MM.1S (cell line): ENCODE measurements around the gene NFILZ.

Experiments used
- DNase-seq: peaks from one replicate; pipeline ENCODE4 v3.0.0-alpha.2; 2015
- H2AFZ ChIP-seq: fragments of 300-600 bp; sonication (generic); 2 replicates; pipeline ENCODE4 v1.6.0; 2016; ENCODE audit warnings: antibody characterized with exemption, low read length
- H3F3A ChIP-seq: fragments of 300-600 bp; sonication (generic); 2 replicates; pipeline ENCODE4 v1.6.1; 2016; ENCODE audit warnings: mild to moderate bottlenecking, antibody characterized with exemption, low read length, moderate library complexity, mixed read lengths; ENCODE audit not compliant: insufficient read depth
- H3K27ac ChIP-seq: fragments of 300-600 bp; sonication (generic); 2 replicates; pipeline ENCODE4 v1.5.1; 2016; ENCODE audit warnings: mild to moderate bottlenecking, low read length
- H3K27me3 ChIP-seq: fragments of 300-600 bp; sonication (generic); replicated peaks from 2 replicates; pipeline ENCODE4 v1.6.0; 2016; ENCODE audit warnings: low read length; ENCODE audit not compliant: insufficient read depth
- H3K36me3 ChIP-seq: fragments of 300-600 bp; sonication (generic); replicated peaks from 2 replicates; pipeline ENCODE4 v1.6.1; 2016; ENCODE audit warnings: mild to moderate bottlenecking, low read length, mixed read lengths; ENCODE audit not compliant: insufficient read depth
- H3K4me1 ChIP-seq: fragments of 300-600 bp; sonication (generic); 2 replicates; pipeline ENCODE4 v1.6.1; 2016; ENCODE audit warnings: low read length, mixed read lengths
- H3K4me2 ChIP-seq: fragments of 300-600 bp; sonication (generic); 2 replicates; pipeline ENCODE4 v1.6.0; 2016; ENCODE audit warnings: low read depth, low read length
- H3K4me3 ChIP-seq: fragments of 300-600 bp; sonication (generic); 2 replicates; pipeline ENCODE4 v1.5.1; 2016; ENCODE audit warnings: low read length, mixed read lengths
- H3K79me2 ChIP-seq: fragments of 300-600 bp; sonication (generic); 2 replicates; pipeline ENCODE4 v1.6.1; 2016; ENCODE audit warnings: mixed run types, low read length, mixed read lengths
- H3K9ac ChIP-seq: fragments of 300-600 bp; sonication (generic); 2 replicates; pipeline ENCODE4 v1.6.1; 2016; ENCODE audit warnings: low read length, mixed read lengths
- H3K9me2 ChIP-seq: fragments of 300-600 bp; sonication (generic); replicated peaks from 2 replicates; pipeline ENCODE4 v1.6.1; 2016; ENCODE audit warnings: mild to moderate bottlenecking, low read length, mixed read lengths; ENCODE audit not compliant: insufficient read depth
- H3K9me3 ChIP-seq: fragments of 300-600 bp; sonication (generic); replicated peaks from 2 replicates; pipeline ENCODE4 v1.6.1; 2016; ENCODE audit warnings: mild to moderate bottlenecking, low read length, mixed read lengths; ENCODE audit not compliant: insufficient read depth
- H4K20me1 ChIP-seq: fragments of 300-600 bp; sonication (generic); 2 replicates; pipeline ENCODE4 v1.6.1; 2016; ENCODE audit warnings: mild to moderate bottlenecking, low read length, moderate library complexity, mixed read lengths; ENCODE audit not compliant: insufficient read depth
- CTCF ChIP-seq: fragments of 300-600 bp; sonication (generic); IDR thresholded peaks from 2 replicates; pipeline ENCODE4 v1.5.1; 2016; ENCODE audit warnings: antibody characterized with exemption, low read length, mixed read lengths
- EZH2 ChIP-seq: fragments of 300-600 bp; sonication (generic); optimal IDR thresholded peaks from 2 replicates; pipeline ENCODE3; 2017; ENCODE audit warnings: low read depth, mild to moderate bottlenecking, antibody characterized with exemption, low read length, mixed read lengths
- EZH2phosphoT487 ChIP-seq: fragments of 300-600 bp; sonication (generic); IDR thresholded peaks from 2 replicates; pipeline ENCODE4 v1.6.1; 2018; ENCODE audit warnings: antibody characterized with exemption, low read length

The NFILZ gene

DNA sequence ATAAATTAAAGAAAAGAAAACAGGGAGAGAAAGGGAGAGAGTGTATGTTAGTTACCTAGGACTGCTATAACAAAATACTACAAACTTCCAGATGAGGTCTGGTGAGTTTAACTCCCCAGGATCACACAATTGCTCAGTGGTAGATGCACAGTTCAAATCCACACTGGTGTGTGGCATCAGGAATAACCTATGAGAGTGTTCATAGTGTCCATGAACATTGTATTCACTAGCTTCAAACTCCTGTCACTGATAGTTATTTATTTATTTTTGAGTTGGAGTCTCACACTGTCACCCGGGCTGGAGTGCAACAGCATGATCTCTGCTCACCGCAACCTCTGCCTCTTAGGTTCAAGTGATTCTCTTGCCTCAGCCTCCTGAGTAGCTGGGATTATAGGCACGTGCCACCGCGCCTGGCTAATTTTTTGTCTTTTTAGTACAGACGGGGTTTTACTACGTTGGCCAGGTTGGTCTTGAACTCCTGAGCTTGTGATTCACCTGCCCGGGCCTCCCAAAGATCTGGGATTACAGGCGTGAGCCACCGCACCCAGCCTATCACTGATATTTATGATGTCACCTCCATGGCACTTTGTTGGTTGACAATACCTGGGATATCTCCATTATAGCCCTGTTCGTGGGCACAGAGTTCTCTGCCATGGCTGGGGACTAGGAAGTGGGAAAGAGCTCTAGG lies at the start of gene NFILZ:
NFILZ (plus strand) TSS at position 638 of the 688 bp plus-strand sequence. CDS start 46,133 bp downstream, outside the sequence.
- Histone ChIP-seq H3K27ac (no peak within 1 kb of the TSS), H3K9ac (no peak within 1 kb of the TSS)

DNA sequence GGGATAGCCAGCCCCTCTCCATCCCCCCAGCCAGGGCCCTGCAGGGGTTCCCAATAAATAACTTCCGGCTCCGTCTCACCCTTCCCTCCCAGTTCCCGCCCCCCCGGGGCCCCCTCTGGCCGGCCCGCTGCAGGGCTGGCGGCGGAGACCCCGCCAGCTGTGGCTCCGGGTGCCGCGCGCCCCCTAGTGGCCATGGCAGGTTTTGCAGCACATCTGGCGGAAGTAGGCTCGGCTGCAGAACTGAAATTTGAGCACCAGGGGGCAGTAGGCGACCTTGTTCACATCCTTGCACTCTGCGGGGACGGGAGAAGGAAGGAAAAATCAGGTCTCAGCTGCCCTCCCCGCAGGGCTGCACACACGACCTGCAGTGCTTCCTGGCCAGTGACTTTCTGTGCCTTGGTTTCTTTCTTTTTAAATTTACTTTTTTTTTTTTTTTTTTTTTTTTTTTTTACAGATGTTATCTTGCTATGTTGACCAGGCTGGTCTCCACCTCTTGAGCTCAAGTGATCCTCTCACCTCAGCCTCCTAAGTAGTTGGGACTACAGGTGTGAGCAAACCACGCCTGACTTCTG lies 49.6 kb upstream of the NFILZ start:
- peak overlapping the region; percentile 14; the same call in 1 of the 2 replicates for H3K4me3 ChIP-seq
- no peaks in the 10 kb centered on the region for H4K20me1 ChIP-seq
- H3F3A ChIP-seq: no peaks in the 10 kb centered on the region
- TF ChIP-seq CTCF (peak; percentile 100), EZH2phosphoT487 (no peak)
- H3K4me1 ChIP-seq: peaks cover under 1% of the 10 kb centered on the region; the same call in 1 of the 2 replicates
- H3K9me3 ChIP-seq: no peaks in the 10 kb centered on the region
- peak overlapping the region; percentile 61 for H3K4me2 ChIP-seq
- no peak overlapping the region for H3K27ac ChIP-seq
- no peak overlapping the region for H3K9ac ChIP-seq
- H3K9me2 ChIP-seq: no peaks in the 10 kb centered on the region
- peak; percentile 75 for DNase-seq
- no peaks in the 10 kb centered on the region for H3K36me3 ChIP-seq
- peaks cover 61% of the 10 kb centered on the region for H3K27me3 ChIP-seq
- H3K79me2 ChIP-seq: no peaks in the 10 kb centered on the region
- H2AFZ ChIP-seq: peak overlapping the region; percentile 62

More for the DNA sequence above, at the start of gene NFILZ:
- H3K27me3 ChIP-seq: peaks cover 33% of the 10 kb centered on the region
- H3K4me3 ChIP-seq: no peak within 1 kb of the TSS
- H3K36me3 ChIP-seq: no peaks in the 10 kb centered on the region
- H2AFZ ChIP-seq: no peak within 1 kb of the TSS
- H3K4me1 ChIP-seq: no peaks in the 10 kb centered on the region
- DNase-seq: no peak
- H3K4me2 ChIP-seq: no peak within 1 kb of the TSS
- no peaks in the 10 kb centered on the region for H3K79me2 ChIP-seq
- no peaks in the 10 kb centered on the region for H4K20me1 ChIP-seq
- no peaks in the 10 kb centered on the region for H3K9me3 ChIP-seq
- no peaks in the 10 kb centered on the region for H3K9me2 ChIP-seq
- no peak for TF ChIP-seq EZH2
- TF ChIP-seq CTCF: no peak
- TF ChIP-seq EZH2phosphoT487: no peak
- no peaks in the 10 kb centered on the region for H3F3A ChIP-seq

DNA sequence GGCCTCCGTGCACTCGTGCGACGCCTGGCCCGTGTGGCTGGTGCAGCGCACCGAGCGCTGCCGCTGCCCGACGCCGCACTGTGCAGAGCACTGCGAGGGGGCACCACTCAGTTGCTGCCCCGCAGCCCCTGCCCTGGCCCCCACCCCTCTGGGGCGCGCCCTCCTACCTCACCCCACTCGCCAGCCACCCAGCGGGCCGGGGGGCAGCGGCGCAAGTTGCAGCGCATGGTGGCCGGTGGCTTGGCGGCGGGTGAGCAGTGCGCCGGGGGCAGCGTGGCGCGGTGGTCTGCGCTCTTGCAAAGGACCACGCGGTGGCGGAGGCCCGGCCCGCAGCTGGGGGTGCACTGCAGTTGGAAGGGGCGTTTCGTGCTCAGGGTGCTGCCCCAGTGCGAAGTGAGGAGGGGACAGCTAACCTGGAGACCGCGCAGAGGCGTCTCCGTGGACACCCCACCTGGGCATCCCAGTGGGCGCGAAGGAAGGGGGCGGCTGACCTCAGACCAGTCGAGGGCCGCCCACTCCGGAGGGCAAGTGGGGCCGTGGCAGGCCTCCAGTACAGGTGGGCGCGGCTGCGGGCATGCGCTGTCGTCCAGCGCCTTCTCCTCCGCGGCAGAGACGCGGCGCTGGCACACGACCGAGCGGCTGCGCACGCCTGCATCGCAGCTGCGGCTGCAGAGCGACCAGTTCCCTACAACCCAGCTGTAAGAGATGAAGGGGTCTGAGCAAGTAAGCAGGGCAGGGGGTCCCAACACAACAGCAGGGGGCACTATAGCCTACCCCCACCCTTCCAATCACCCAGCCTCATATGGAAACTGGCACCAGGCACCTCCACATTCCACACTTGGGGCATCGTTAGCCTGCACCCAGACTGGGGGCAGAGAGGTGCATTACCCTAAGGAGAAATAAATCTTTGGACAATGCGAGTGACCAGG lies 45.2 kb upstream of the NFILZ start:
- H3K36me3 ChIP-seq: no peaks in the 10 kb centered on the region
- DNase-seq: no peak
- H3K4me2 ChIP-seq: no peak overlapping the region
- no peaks in the 10 kb centered on the region for H3K9me3 ChIP-seq
- peaks cover 64% of the 10 kb centered on the region for H3K27me3 ChIP-seq
- H3K79me2 ChIP-seq: no peaks in the 10 kb centered on the region
- TF ChIP-seq EZH2phosphoT487 (no peak), EZH2 (no peak), CTCF (no peak)
- no peaks in the 10 kb centered on the region for H3K9me2 ChIP-seq
- H3F3A ChIP-seq: no peaks in the 10 kb centered on the region
- H4K20me1 ChIP-seq: no peaks in the 10 kb centered on the region
- no peak overlapping the region for H3K4me3 ChIP-seq
- no peaks in the 10 kb centered on the region for H3K4me1 ChIP-seq
- no peak overlapping the region for H3K9ac ChIP-seq
- H3K27ac ChIP-seq: no peak overlapping the region
- H2AFZ ChIP-seq: no peak overlapping the region
